Mononuclear cell (primary cell): ENCODE data around the gene ZFP42. TPM values are rescaled to one million over a fixed set of nuclear protein-coding genes. Genes with fewer than 3 reads are reported as not detected.

Experiments used
- H3K27me3 ChIP-seq: 2 replicates; pipeline ENCODE4 v1.6.0; 2011; ENCODE audit warnings: low read length, control low read depth; ENCODE audit not compliant: insufficient read depth
- H3K4me1 ChIP-seq: 2 replicates; pipeline ENCODE4 v1.5.1; 2011; ENCODE audit warnings: mild to moderate bottlenecking, low read length, control low read depth; ENCODE audit not compliant: insufficient read depth
- H3K4me3 ChIP-seq: 2 replicates; pipeline ENCODE4 v1.5.1; 2011; ENCODE audit warnings: mild to moderate bottlenecking, low read length, moderate library complexity
- H3K9me3 ChIP-seq: 2 replicates; pipeline ENCODE4 v1.5.1; 2011; ENCODE audit warnings: low read depth, mild to moderate bottlenecking, control low read depth, low read length
- total RNA-seq: library from RNA; depleted of rRNA; stranded (reverse); fragments of >200 nt; gene quantifications from one replicate; pipeline ENCODE4 v1.2.3, GENCODE V29; 2012

The ZFP42 gene
- total RNA-seq, 1 donor = not detected

GRCh38 chr4:188006285-188006848 is 10.8 kb downstream of the ZFP42 start:
- no peak overlapping the region for H3K4me3 ChIP-seq
- H3K9me3 ChIP-seq = peaks cover 4% of the 10 kb centered on the region
- no peaks in the 10 kb centered on the region for H3K4me1 ChIP-seq
- no peaks in the 10 kb centered on the region for H3K27me3 ChIP-seq

- Histone ChIP-seq H3K27me3 (no peaks in the 10 kb centered on the region), H3K4me3 (no peak overlapping the region), H3K9me3 (peaks cover 4% of the 10 kb centered on the region), H3K4me1 (no peaks in the 10 kb centered on the region)
Observed at GRCh38 chr4:188008377-188008776, 12.8 kb downstream of the ZFP42 start.

- H3K27me3 ChIP-seq = no peaks in the 10 kb centered on the region
- H3K4me3 ChIP-seq = no peak overlapping the region
- H3K4me1 ChIP-seq = no peaks in the 10 kb centered on the region
- H3K9me3 ChIP-seq = no peaks in the 10 kb centered on the region
Observed at GRCh38 chr4:188012426-188012945, 16.9 kb downstream of the ZFP42 start.

- H3K9me3 ChIP-seq = no peaks in the 10 kb centered on the region
- H3K27me3 ChIP-seq = no peaks in the 10 kb centered on the region
- H3K4me1 ChIP-seq = no peaks in the 10 kb centered on the region
- no peak overlapping the region for H3K4me3 ChIP-seq
Observed at GRCh38 chr4:188015025-188015940, 19.7 kb downstream of the ZFP42 start.

- H3K4me1 ChIP-seq = no peaks in the 10 kb centered on the region
- no peak overlapping the region for H3K4me3 ChIP-seq
- no peaks in the 10 kb centered on the region for H3K27me3 ChIP-seq
- no peaks in the 10 kb centered on the region for H3K9me3 ChIP-seq
Observed at GRCh38 chr4:188016754-188017153, 21.2 kb downstream of the ZFP42 start.

- Histone ChIP-seq H3K9me3 (no peaks in the 10 kb centered on the region), H3K27me3 (no peaks in the 10 kb centered on the region), H3K4me1 (no peaks in the 10 kb centered on the region), H3K4me3 (no peak overlapping the region)
Observed at GRCh38 chr4:188018262-188018661, 22.7 kb downstream of the ZFP42 start.

- H3K4me3 ChIP-seq = no peak overlapping the region
- no peaks in the 10 kb centered on the region for H3K27me3 ChIP-seq
- H3K9me3 ChIP-seq = no peaks in the 10 kb centered on the region
- H3K4me1 ChIP-seq = no peaks in the 10 kb centered on the region
Observed at GRCh38 chr4:188021548-188022249, 26.1 kb downstream of the ZFP42 start.

- no peaks in the 10 kb centered on the region for H3K9me3 ChIP-seq
- no peaks in the 10 kb centered on the region for H3K27me3 ChIP-seq
- no peak overlapping the region for H3K4me3 ChIP-seq
- no peaks in the 10 kb centered on the region for H3K4me1 ChIP-seq
Observed at GRCh38 chr4:188023682-188024081, 28.1 kb downstream of the ZFP42 start.

GRCh38 chr4:188025476-188025875 is 29.9 kb downstream of the ZFP42 start:
- no peak overlapping the region for H3K4me3 ChIP-seq
- no peaks in the 10 kb centered on the region for H3K4me1 ChIP-seq
- H3K27me3 ChIP-seq = no peaks in the 10 kb centered on the region
- no peaks in the 10 kb centered on the region for H3K9me3 ChIP-seq

GRCh38 chr4:188029114-188029513 is 33.5 kb downstream of the ZFP42 start:
- no peaks in the 10 kb centered on the region for H3K9me3 ChIP-seq
- no peak overlapping the region for H3K4me3 ChIP-seq
- no peaks in the 10 kb centered on the region for H3K27me3 ChIP-seq
- H3K4me1 ChIP-seq = no peaks in the 10 kb centered on the region

- no peaks in the 10 kb centered on the region for H3K9me3 ChIP-seq
Observed at GRCh38 chr4:188030401-188030800, 34.8 kb downstream of the ZFP42 start.

GRCh38 chr4:188031751-188032150 is 36.2 kb downstream of the ZFP42 start:
- Histone ChIP-seq H3K4me3 (no peak overlapping the region), H3K9me3 (no peaks in the 10 kb centered on the region), H3K27me3 (no peaks in the 10 kb centered on the region), H3K4me1 (no peaks in the 10 kb centered on the region)

More at GRCh38 chr4:188030401-188030800, 34.8 kb downstream of the ZFP42 start:
- Histone ChIP-seq H3K27me3 (no peaks in the 10 kb centered on the region), H3K4me1 (no peaks in the 10 kb centered on the region), H3K4me3 (no peak overlapping the region)

- Histone ChIP-seq H3K27me3 (no peaks in the 10 kb centered on the region), H3K4me3 (no peak overlapping the region), H3K9me3 (no peaks in the 10 kb centered on the region), H3K4me1 (no peaks in the 10 kb centered on the region)
Observed at GRCh38 chr4:188032170-188032569, 36.6 kb downstream of the ZFP42 start.

- Histone ChIP-seq H3K27me3 (no peaks in the 10 kb centered on the region), H3K4me3 (no peak overlapping the region), H3K4me1 (no peaks in the 10 kb centered on the region), H3K9me3 (no peaks in the 10 kb centered on the region)
Observed at GRCh38 chr4:188032583-188032982, 37.0 kb downstream of the ZFP42 start.
